ENCODE measurements around the gene FAAP20. TPM values are rescaled to one million over a fixed set of nuclear protein-coding genes. Genes with fewer than 3 reads are reported as not detected.

Gene FAAP20
- total and polyA plus RNA-seq, 9 of the 15 experiments (the other 6 are each of a cell fraction or from before 2014, with no cell fraction given) = 0.58 to 143 (median 9.9) TPM

DNA sequence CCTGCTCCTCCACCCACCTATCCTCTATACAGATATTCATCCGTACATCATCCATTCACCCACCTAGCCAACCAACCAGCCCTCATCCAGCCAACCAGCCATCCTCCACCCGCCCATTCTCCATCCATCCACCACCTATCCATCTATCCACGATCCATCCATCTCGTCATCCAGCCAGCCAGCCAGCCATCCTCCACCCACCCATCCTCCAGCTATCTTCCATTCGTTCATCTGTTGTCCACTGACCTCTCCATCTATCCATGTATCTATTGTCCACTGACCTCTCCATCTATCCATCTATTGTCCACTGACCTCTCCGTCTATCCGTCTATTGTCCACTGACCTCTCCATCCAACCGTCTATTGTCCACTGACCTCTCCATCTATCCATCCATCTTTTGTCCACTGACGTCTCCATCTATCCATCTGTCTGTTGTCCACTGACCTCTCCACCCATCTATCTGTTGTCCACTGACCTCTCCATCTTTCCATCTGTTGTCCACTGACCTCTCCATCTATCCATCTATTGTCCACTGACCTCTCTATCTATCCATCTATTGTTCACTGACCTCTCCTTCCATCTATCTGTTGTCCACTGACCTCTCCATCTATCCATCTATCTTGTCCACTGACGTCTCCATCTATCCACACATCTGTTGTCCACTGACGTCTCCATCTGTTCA is 47.6 kb downstream of the FAAP20 start:
- intact Hi-C loops (cut with micrococcal nuclease) (no loop called here), in situ Hi-C loops (cut with MboI) (no loop called here)
- no peaks in the 10 kb centered on the region for H3K36me3 ChIP-seq (ENCODE audit: control insufficient read depth, insufficient read depth, low read length)
- H3K9me3 ChIP-seq (replicated peaks; ENCODE audit: control insufficient read depth, insufficient read depth, low read depth, low read length) = no peaks in the 10 kb centered on the region
- no peak overlapping the region for H3K4me2 ChIP-seq (ENCODE audit: insufficient read depth, low read length)
- WGBS (ENCODE audit: insufficient coverage, low coverage, missing lambda C conversion rate) = 3% methylated on average over 11 of the region's 11 CpGs
- no peak for FAIRE-seq
- H3K27me3 ChIP-seq (ENCODE audit: control insufficient read depth in 2 of 2, insufficient read depth in 2 of 2, low read length in 2 of 2) = peaks cover 54 to 68% of the 10 kb centered on the region in 2 experiments
- no peak for TF ChIP-seq ZNF79 (CRISPR knock-in tag; IDR thresholded peaks at IDR 0.05; ENCODE audit: low read depth)
- no peak for TF ChIP-seq RB1 (IDR thresholded peaks at IDR 0.05; ENCODE audit: low read depth)
- TF ChIP-seq, protein P1, sequence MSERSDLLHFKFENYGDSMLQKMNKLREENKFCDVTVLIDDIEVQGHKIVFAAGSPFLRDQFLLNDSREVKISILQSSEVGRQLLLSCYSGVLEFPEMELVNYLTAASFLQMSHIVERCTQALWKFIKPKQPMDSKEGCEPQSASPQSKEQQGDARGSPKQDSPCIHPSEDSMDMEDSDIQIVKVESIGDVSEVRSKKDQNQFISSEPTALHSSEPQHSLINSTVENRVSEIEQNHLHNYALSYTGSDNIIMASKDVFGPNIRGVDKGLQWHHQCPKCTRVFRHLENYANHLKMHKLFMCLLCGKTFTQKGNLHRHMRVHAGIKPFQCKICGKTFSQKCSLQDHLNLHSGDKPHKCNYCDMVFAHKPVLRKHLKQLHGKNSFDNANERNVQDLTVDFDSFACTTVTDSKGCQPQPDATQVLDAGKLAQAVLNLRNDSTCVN (CRISPR knock-in tag; IDR thresholded peaks at IDR 0.05) = no peak
- TF ChIP-seq, protein P2, sequence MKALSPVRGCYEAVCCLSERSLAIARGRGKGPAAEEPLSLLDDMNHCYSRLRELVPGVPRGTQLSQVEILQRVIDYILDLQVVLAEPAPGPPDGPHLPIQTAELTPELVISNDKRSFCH (CRISPR knock-in tag; IDR thresholded peaks at IDR 0.05) = no peak
- TF ChIP-seq, protein P2 (tag; IDR thresholded peaks at IDR 0.05) = no peak
- TF ChIP-seq, protein P3, sequence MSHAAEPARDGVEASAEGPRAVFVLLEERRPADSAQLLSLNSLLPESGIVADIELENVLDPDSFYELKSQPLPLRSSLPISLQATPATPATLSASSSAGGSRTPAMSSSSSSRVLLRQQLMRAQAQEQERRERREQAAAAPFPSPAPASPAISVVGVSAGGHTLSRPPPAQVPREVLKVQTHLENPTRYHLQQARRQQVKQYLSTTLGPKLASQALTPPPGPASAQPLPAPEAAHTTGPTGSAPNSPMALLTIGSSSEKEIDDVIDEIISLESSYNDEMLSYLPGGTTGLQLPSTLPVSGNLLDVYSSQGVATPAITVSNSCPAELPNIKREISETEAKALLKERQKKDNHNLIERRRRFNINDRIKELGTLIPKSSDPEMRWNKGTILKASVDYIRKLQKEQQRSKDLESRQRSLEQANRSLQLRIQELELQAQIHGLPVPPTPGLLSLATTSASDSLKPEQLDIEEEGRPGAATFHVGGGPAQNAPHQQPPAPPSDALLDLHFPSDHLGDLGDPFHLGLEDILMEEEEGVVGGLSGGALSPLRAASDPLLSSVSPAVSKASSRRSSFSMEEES (CRISPR knock-in tag; IDR thresholded peaks at IDR 0.05) = no peak
- TF ChIP-seq, protein P4, sequence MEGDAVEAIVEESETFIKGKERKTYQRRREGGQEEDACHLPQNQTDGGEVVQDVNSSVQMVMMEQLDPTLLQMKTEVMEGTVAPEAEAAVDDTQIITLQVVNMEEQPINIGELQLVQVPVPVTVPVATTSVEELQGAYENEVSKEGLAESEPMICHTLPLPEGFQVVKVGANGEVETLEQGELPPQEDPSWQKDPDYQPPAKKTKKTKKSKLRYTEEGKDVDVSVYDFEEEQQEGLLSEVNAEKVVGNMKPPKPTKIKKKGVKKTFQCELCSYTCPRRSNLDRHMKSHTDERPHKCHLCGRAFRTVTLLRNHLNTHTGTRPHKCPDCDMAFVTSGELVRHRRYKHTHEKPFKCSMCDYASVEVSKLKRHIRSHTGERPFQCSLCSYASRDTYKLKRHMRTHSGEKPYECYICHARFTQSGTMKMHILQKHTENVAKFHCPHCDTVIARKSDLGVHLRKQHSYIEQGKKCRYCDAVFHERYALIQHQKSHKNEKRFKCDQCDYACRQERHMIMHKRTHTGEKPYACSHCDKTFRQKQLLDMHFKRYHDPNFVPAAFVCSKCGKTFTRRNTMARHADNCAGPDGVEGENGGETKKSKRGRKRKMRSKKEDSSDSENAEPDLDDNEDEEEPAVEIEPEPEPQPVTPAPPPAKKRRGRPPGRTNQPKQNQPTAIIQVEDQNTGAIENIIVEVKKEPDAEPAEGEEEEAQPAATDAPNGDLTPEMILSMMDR (IDR thresholded peaks at IDR 0.05 in 2 of 3, conservative IDR thresholded peaks at IDR 0.05 in 1 of 3; ENCODE audit: insufficient read depth in 2 of 3, low read depth in 1 of 3, low read length in 3 of 3) = no peak
- DNase-seq (ENCODE audit: extremely low read depth in 1 of 4, low spot score in 3 of 4) = no peak
- ChIA-PET POLR2A (interaction anchor here (1.0 kb wide), 1 partner anchor 9 kb away, joined by 3 read pairs; no protein-coding TSS in a partner anchor), CTCF (ENCODE audit: low intra/inter-chr PET ratio) (interaction anchor here (0.6 kb wide), 1 partner anchor 432 kb away, joined by 3 read pairs; no protein-coding TSS in a partner anchor)
- no peak overlapping the region for H3K27ac ChIP-seq (ENCODE audit: extremely low read depth, low read depth, low read length)
- no peaks in the 10 kb centered on the region for H3K79me2 ChIP-seq (ENCODE audit: control insufficient read depth, insufficient read depth, low read length)
- no peak overlapping the region for H2AFZ ChIP-seq (ENCODE audit: low read depth, low read length)
- H3K4me1 ChIP-seq (replicated peaks in 1 of 2; ENCODE audit: control insufficient read depth in 2 of 2, insufficient read depth in 2 of 2, low read length in 2 of 2) = peaks cover 0 to 3% of the 10 kb centered on the region in 2 experiments; a peak in 1 of 5 replicates
- peaks cover 5% of the 10 kb centered on the region for H3K9me1 ChIP-seq (ENCODE audit: control insufficient read depth, insufficient read depth, low read length)
- H4K20me1 ChIP-seq (replicated peaks; ENCODE audit: control insufficient read depth, insufficient read depth, low read length) = no peaks in the 10 kb centered on the region; the same call in 1 of the 2 replicates
- H3K4me3 ChIP-seq = no peak overlapping the region
- H3K9ac ChIP-seq (ENCODE audit: insufficient read depth in 1 of 2, low read depth in 2 of 2, low read length in 2 of 2) = no peak overlapping the region
- no TSS peak for BruUV-seq (replicated peaks)
- ATAC-seq = no peak
